Endothelial cell of umbilical vein (primary cell): ENCODE measurements around the gene FGF22. TPM values are rescaled to one million over a fixed set of nuclear protein-coding genes. Genes with fewer than 3 reads are reported as not detected.

Experiments used
- BruUV-seq: library from RNA; stranded (reverse); fragments of 400-500 nt; replicated peaks from 2 replicates; lab custom pipeline; 2021; lab: Mats Ljungman, UMichigan
- CTCF ChIA-PET: fragments of 300-600, 350-600 bp; sonication (Branson Sonifier 250); formaldehyde crosslinking; loops from one replicate; lab custom pipeline; 2021; ENCODE audit warnings: antibody characterized with exemption, inconsistent platforms; lab: Charles Lee
- POLR2A ChIA-PET: fragments of 300-600, 350-600 bp; sonication (Branson Sonifier 250); formaldehyde crosslinking; loops from one replicate; lab custom pipeline; 2021; ENCODE audit warnings: antibody characterized with exemption, inconsistent platforms; lab: Charles Lee
- DNase-seq: peaks from one replicate; pipeline ENCODE4 v3.0.0-alpha.2; 2011; ENCODE audit warnings: low read depth, low spot score
- FAIRE-seq: peaks from 2 replicates; lab custom pipeline; 2011; peaks lifted over from hg19 to GRCh38; lab: Jason Lieb, UNC
- H2AFZ ChIP-seq: 2 replicates; pipeline ENCODE4 v1.6.0; 2012; ENCODE audit warnings: low read depth, low read length, control low read depth, inconsistent platforms
- H3K27ac ChIP-seq: 2 replicates; pipeline ENCODE4 v1.5.1; 2011; ENCODE audit warnings: low read depth, mild to moderate bottlenecking, control low read depth, low read length, moderate library complexity; ENCODE audit not compliant: insufficient read depth
- H3K27me3 ChIP-seq, 2 experiments: 2 replicates each; pipeline versions ENCODE4 v1.6.0 to v1.6.1; 2011; ENCODE audit warnings: low read length in 2 of 2, mixed read lengths in 1 of 2; ENCODE audit not compliant: control insufficient read depth in 2 of 2, insufficient read depth in 2 of 2
- H3K36me3 ChIP-seq, 2 experiments: 2 replicates in 1 of 2; 3 replicates in 1 of 2; pipeline ENCODE4 v1.5.1; 2011; ENCODE audit warnings: low read length in 2 of 2, mild to moderate bottlenecking in 1 of 2, moderate library complexity in 1 of 2; ENCODE audit not compliant: control insufficient read depth in 2 of 2, insufficient read depth in 2 of 2; ENCODE audit errors: extremely low read depth in 1 of 2
- H3K4me1 ChIP-seq: 3 replicates; pipeline ENCODE4 v1.5.1; 2011; ENCODE audit warnings: mild to moderate bottlenecking, low read length; ENCODE audit not compliant: control insufficient read depth, insufficient read depth; ENCODE audit errors: extremely low read depth
- H3K4me2 ChIP-seq: 2 replicates; pipeline ENCODE4 v1.6.1; 2011; ENCODE audit warnings: low read length, control low read depth, mixed read lengths; ENCODE audit not compliant: insufficient read depth
- H3K4me3 ChIP-seq, 3 experiments: fragments of 200-600 bp in 1 of 3; sonication (generic), shearing (Covaris generic) in 1 of 3; replicated peaks in 1 of 3; 2 replicates each; pipeline ENCODE4 v1.5.1; 2011 to 2016; ENCODE audit warnings: control low read depth in 3 of 3, low read length in 3 of 3, mild to moderate bottlenecking in 2 of 3, inconsistent platforms in 1 of 3, low read depth in 1 of 3, moderate library complexity in 1 of 3; ENCODE audit not compliant: insufficient read depth in 1 of 3
- H3K79me2 ChIP-seq: 2 replicates; pipeline ENCODE4 v1.6.0; 2012; ENCODE audit warnings: low read length, inconsistent platforms; ENCODE audit not compliant: control insufficient read depth, insufficient read depth
- H3K9ac ChIP-seq: replicated peaks from 2 replicates; pipeline ENCODE3; 2011; ENCODE audit warnings: low read length, control low read depth; ENCODE audit not compliant: insufficient read depth; ENCODE audit errors: extremely low read depth
- H3K9me1 ChIP-seq: replicated peaks from 3 replicates; pipeline ENCODE4 v1.6.0; 2011; ENCODE audit warnings: mild to moderate bottlenecking, low read length; ENCODE audit not compliant: control insufficient read depth, insufficient read depth; ENCODE audit errors: extremely low read depth
- H3K9me3 ChIP-seq: replicated peaks from 2 replicates; pipeline ENCODE4 v1.5.1; 2012; ENCODE audit warnings: low read length, inconsistent platforms; ENCODE audit not compliant: control insufficient read depth, insufficient read depth
- H4K20me1 ChIP-seq: replicated peaks from 2 replicates; pipeline ENCODE3; 2011; ENCODE audit warnings: mild to moderate bottlenecking, low read length; ENCODE audit not compliant: control insufficient read depth, insufficient read depth; ENCODE audit errors: extremely low read depth
- CTCF ChIP-seq, 2 donors: IDR thresholded peaks; 1 replicate in 1 of 2; 2 replicates in 1 of 2; pipeline ENCODE4 v1.5.1; 2011; ENCODE audit warnings: low read length in 2 of 2, mild to moderate bottlenecking in 2 of 2, moderate library complexity in 2 of 2, control low read depth in 1 of 2, inconsistent platforms in 1 of 2, low read depth in 1 of 2; ENCODE audit not compliant: insufficient read depth in 1 of 2; ENCODE audit errors: extremely low read depth in 1 of 2
- EZH2 ChIP-seq: IDR thresholded peaks from 2 replicates; pipeline ENCODE4 v1.6.1; 2012; ENCODE audit warnings: borderline replicate concordance, low read depth, mild to moderate bottlenecking, moderate library complexity, low read length, inconsistent platforms; ENCODE audit not compliant: severe bottlenecking
- FOS ChIP-seq: IDR thresholded peaks from 2 replicates; pipeline ENCODE4 v1.6.1; 2011; ENCODE audit warnings: mild to moderate bottlenecking, low read length, moderate library complexity, borderline replicate concordance; ENCODE audit not compliant: insufficient read depth
- GATA2 ChIP-seq: IDR thresholded peaks from 2 replicates; pipeline ENCODE4 v1.7.0; 2011; ENCODE audit warnings: low read depth, mild to moderate bottlenecking, moderate library complexity, mixed read lengths, low read length; ENCODE audit not compliant: insufficient read length, insufficient read depth
- JUN ChIP-seq: IDR thresholded peaks from 2 replicates; pipeline ENCODE4 v1.6.1; 2011; ENCODE audit warnings: borderline replicate concordance, low read depth; ENCODE audit not compliant: insufficient read length, insufficient read depth
- MAX ChIP-seq: IDR thresholded peaks from 2 replicates; pipeline ENCODE4 v1.6.1; 2011; ENCODE audit not compliant: insufficient read depth, insufficient read length
- MYC ChIP-seq: IDR thresholded peaks from one replicate; pipeline ENCODE4 v1.6.1; 2011; ENCODE audit warnings: mild to moderate bottlenecking, low read depth, low read length
- POLR2A ChIP-seq: IDR thresholded peaks from 2 replicates; pipeline ENCODE4 v1.6.1; 2012; ENCODE audit warnings: low read depth, mild to moderate bottlenecking, control low read depth, low read length
- POLR2AphosphoS5 ChIP-seq: IDR thresholded peaks from 2 replicates; pipeline ENCODE4 v1.6.1; 2012; ENCODE audit warnings: low read depth, mild to moderate bottlenecking, control low read depth, low read length, moderate library complexity; ENCODE audit not compliant: insufficient read depth
- dilution Hi-C: fragments of 300-500 bp; cut with MboI; formaldehyde crosslinking; loops from one replicate; pipeline ENCODE4 v1.15.0; 2019; ENCODE audit warnings: low sequenced_read_pairs; ENCODE audit not compliant: extremely low pct_ligation_motif_present
- intact Hi-C: fragments of 100-400 bp; cut with micrococcal nuclease; formaldehyde crosslinking; loops from one replicate; pipeline ENCODE4 v1.10.0; 2022
- polyA plus RNA-seq, 4 experiments: library from polyadenylated mRNA; depleted of rRNA in 3 of 4; stranded (reverse) in 3 of 4; unstranded in 1 of 4; fragments of >200 nt; gene quantifications; 2 replicates each; pipeline versions ENCODE4 v1.2.1 to v1.2.3, GENCODE V29; 2011 to 2012; ENCODE audit warnings: missing spikeins in 1 of 4
- total RNA-seq: library from RNA; stranded (reverse); gene quantifications from 2 replicates; pipeline ENCODE4 v1.2.3, GENCODE V29; 2021

Gene FGF22
- total and polyA plus RNA-seq, 2 donors (not counting 3 experiments of a cell fraction or from before 2014, with no cell fraction given), result 0.07 TPM; not detected in 1

DNA sequence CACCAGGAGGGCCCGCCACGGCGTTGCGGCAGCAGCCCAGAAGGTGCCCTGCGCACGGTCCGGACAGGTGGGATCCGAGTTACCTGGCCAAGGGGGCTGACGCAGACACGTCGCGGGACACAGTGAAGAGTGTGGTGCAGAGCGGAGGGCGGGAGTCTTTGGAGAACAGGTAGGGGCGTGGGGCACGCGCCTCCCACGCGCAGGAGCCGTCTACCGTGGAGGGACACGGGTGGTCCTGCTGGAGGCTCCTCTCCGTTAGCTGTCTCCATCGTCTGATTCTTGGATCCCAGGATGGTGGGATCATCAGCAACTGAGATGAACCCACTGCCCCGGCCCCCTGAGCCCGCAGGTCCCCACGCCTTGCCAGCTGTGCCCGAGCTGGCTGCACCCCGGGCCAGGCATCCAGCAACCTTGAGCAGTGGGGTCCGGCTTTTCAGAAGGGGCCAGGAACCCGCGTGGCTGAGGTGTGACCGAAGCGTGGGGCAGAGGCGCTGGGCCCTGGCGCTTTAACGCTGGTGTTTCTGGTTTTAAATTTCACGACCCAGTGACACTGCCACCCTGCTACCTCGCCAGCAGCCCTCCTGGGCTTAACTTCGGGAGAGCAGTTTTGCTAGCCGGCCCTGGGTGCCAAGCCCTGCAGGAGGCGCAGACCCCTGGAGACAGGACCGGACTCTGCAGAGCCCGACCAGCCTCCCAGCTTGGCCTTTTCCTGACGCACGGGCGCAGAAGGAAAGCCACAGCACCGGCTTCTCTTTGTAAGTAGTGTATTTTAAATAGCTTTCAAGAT is 7.3 kb downstream of the FGF22 start:
- Histone ChIP-seq H3K4me2 (no peak overlapping the region), H3K4me1 (no peaks in the 10 kb centered on the region), H3K9me3 (no peaks in the 10 kb centered on the region), H3K4me3 (no peak overlapping the region), H3K27ac (no peak overlapping the region), H3K36me3 (peaks cover 8 to 20% of the 10 kb centered on the region in 2 experiments), H3K79me2 (peaks cover under 1% of the 10 kb centered on the region), H3K27me3 (no peaks in the 10 kb centered on the region), H3K9ac (no peak overlapping the region), H2AFZ (no peak overlapping the region), H3K9me1 (no peaks in the 10 kb centered on the region), H4K20me1 (no peaks in the 10 kb centered on the region)
- TF ChIP-seq POLR2A, result no peak
- no peak for TF ChIP-seq MAX
- BruUV-seq, result no TSS peak
- DNase-seq (no peak), FAIRE-seq (no peak)
- intact Hi-C loops, result no loop called here
- dilution Hi-C loops, result no loop called here
- ChIA-PET CTCF (no interaction called here), POLR2A (no interaction called here)

DNA sequence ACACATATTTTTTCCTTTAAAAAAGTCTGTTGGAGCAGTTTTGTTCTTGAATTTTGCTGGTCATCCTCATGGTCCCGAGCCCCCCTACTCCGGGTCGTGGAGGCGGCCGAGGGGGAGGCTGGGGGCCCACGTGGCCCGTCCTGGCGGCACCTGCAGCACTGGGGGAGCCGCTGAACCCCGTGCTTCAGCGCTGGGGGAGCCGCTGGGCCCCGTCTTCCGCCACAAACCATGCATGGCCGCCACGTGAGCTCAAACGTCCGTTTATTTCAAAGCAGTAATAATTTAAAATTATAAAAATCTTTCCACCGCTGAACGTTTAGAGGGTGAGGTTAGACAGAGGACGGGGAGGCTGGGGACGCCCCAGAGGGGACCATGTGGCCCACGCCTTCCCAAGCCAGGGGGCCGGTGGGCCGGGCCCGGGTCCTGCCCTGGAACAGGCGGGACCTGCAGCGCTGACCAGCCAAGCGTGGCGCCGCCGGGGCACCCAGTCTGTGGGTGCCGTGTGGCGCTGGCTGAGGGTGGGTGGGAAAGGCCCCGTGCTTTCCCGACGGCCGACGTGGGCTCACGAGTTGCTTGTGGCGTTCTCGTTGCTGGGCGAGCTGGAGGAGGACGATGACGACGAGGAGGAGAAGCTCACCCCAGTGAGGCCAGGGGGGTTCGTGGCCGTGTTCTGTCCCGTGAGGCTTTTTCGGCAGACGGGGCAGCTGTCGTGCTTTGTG is 8.0 kb downstream of the FGF22 start:
- intact Hi-C loops, result no loop called here
- no peak overlapping the region for H2AFZ ChIP-seq
- no peaks in the 10 kb centered on the region for H3K9me3 ChIP-seq
- H3K36me3 ChIP-seq, result peaks cover 8 to 20% of the 10 kb centered on the region in 2 experiments
- ChIA-PET POLR2A (no interaction called here), CTCF (no interaction called here)
- no peak for TF ChIP-seq MAX
- no peak for TF ChIP-seq GATA2
- no peak for TF ChIP-seq POLR2AphosphoS5
- TF ChIP-seq POLR2A, result no peak
- no peak for TF ChIP-seq FOS
- no peak for TF ChIP-seq MYC
- TF ChIP-seq CTCF (IDR thresholded peaks at IDR 0.05; ENCODE audit: extremely low read depth in 1 of 2, insufficient read depth in 1 of 2, low read depth in 1 of 2, low read length in 2 of 2), result no peak
- no peak for TF ChIP-seq EZH2
- no peak for TF ChIP-seq JUN
- dilution Hi-C loops, result no loop called here
- FAIRE-seq (no peak), DNase-seq (no peak)
- H3K9me1 ChIP-seq, result no peaks in the 10 kb centered on the region
- TSS peak; percentile 68 for BruUV-seq
- no peaks in the 10 kb centered on the region for H3K27me3 ChIP-seq
- H3K27ac ChIP-seq, result no peak overlapping the region
- no peak overlapping the region for H3K4me3 ChIP-seq
- no peaks in the 10 kb centered on the region for H3K4me1 ChIP-seq
- H3K9ac ChIP-seq, result no peak overlapping the region
- H3K79me2 ChIP-seq, result peaks cover 6% of the 10 kb centered on the region
- no peak overlapping the region for H3K4me2 ChIP-seq
- no peaks in the 10 kb centered on the region for H4K20me1 ChIP-seq
